HCT116 (cell line): ENCODE results near the gene PLEKHG5. TPM values are rescaled to one million over a fixed set of nuclear protein-coding genes. Genes with fewer than 3 reads are reported as not detected.

Source experiments
- ATAC-seq: fragments of 200-7000 bp; cut with Tn5 transposase; 2 replicates; pipeline ENCODE4 v1.9.1; 2020; ENCODE audit warnings: mild to moderate bottlenecking, moderate library complexity
- BruUV-seq: library from RNA; stranded (reverse); fragments of 400-500 nt; replicated peaks from 2 replicates; lab custom pipeline; 2021; lab: Mats Ljungman, UMichigan
- CTCF ChIA-PET: fragments of 300-600 bp; sonication (Branson Sonifier 250); formaldehyde crosslinking; loops from one replicate; lab custom pipeline; 2021; ENCODE audit warnings: antibody characterized with exemption; lab: Charles Lee
- POLR2A ChIA-PET: fragments of 300-600, 350-600 bp; sonication (Branson Sonifier 250); formaldehyde crosslinking; loops from one replicate; lab custom pipeline; 2021; ENCODE audit warnings: antibody characterized with exemption; lab: Charles Lee
- RAD21 ChIA-PET, 2 experiments: fragments of 300-600 bp; sonication (Branson Sonifier 250); formaldehyde crosslinking; loops; one replicate each; lab custom pipeline; 2023; ENCODE audit warnings: low total read pairs in 2 of 2; ENCODE audit not compliant: uncharacterized antibody in 2 of 2, unreplicated experiment in 2 of 2, low non-redundant PET in 1 of 2; lab: Charles Lee
- DNase-seq: peaks from one replicate; pipeline ENCODE4 v3.0.0-alpha.2; 2010; ENCODE audit warnings: low read depth, low spot score
- H2AFZ ChIP-seq: fragments of 200-600 bp; shearing (Covaris generic), sonication (generic); 2 replicates; pipeline ENCODE4 v1.6.1; 2017; ENCODE audit warnings: low read depth, mixed run types, mixed read lengths, antibody characterized with exemption, low read length; ENCODE audit not compliant: poor library complexity, severe bottlenecking
- H3K27ac ChIP-seq: 2 replicates; pipeline ENCODE4 v1.5.1; 2012; ENCODE audit warnings: low read depth, low read length
- H3K27me3 ChIP-seq: fragments of 200-600 bp; sonication (generic); 2 replicates; pipeline ENCODE4 v1.6.1; 2016; ENCODE audit warnings: mixed run types, low read length, mixed read lengths; ENCODE audit not compliant: insufficient read depth
- H3K36me3 ChIP-seq, 2 experiments: fragments of 200-500 bp in 1 of 2; fragments of 200-600 bp in 1 of 2; sonication (Bioruptor generic) in 1 of 2; sonication (generic) in 1 of 2; 2 replicates each; pipeline versions ENCODE4 v1.5.1 to v1.6.1; 2014 to 2016; ENCODE audit warnings: low read length in 2 of 2, inconsistent platforms in 1 of 2, mixed read lengths in 1 of 2, mixed run types in 1 of 2; ENCODE audit not compliant: insufficient read depth in 2 of 2, control insufficient read depth in 1 of 2
- H3K4me1 ChIP-seq, 2 experiments: fragments of 200-600 bp in 1 of 2; sonication (generic) in 1 of 2; 2 replicates each; pipeline versions ENCODE4 v1.5.1 to v1.6.1; 2012 to 2017; ENCODE audit warnings: low read length in 2 of 2, inconsistent platforms in 1 of 2, mild to moderate bottlenecking in 1 of 2, mixed read lengths in 1 of 2, mixed run types in 1 of 2, moderate library complexity in 1 of 2; ENCODE audit not compliant: insufficient read depth in 2 of 2, control insufficient read depth in 1 of 2
- H3K4me2 ChIP-seq: fragments of 200-600 bp; sonication (generic); 2 replicates; pipeline ENCODE4 v1.6.1; 2017; ENCODE audit warnings: mixed run types, low read length, mixed read lengths
- H3K4me3 ChIP-seq, 2 experiments: fragments of 200-600 bp in 1 of 2; sonication (generic) in 1 of 2; replicated peaks in 1 of 2; 2 replicates each; pipeline ENCODE4 v1.5.1; 2011 to 2016; ENCODE audit warnings: low read length in 2 of 2, control low read depth in 1 of 2, low read depth in 1 of 2, mild to moderate bottlenecking in 1 of 2, mixed read lengths in 1 of 2, mixed run types in 1 of 2
- H3K79me2 ChIP-seq: fragments of 200-600 bp; sonication (generic); 2 replicates; pipeline ENCODE4 v1.6.1; 2017; ENCODE audit warnings: mild to moderate bottlenecking, mixed run types, low read length, moderate library complexity, mixed read lengths; ENCODE audit not compliant: insufficient read depth
- H3K9ac ChIP-seq: fragments of 200-600 bp; sonication (generic); 2 replicates; pipeline ENCODE4 v1.6.1; 2016; ENCODE audit warnings: low read length, mixed read lengths
- H3K9me2 ChIP-seq: fragments of 200-600 bp; sonication (generic), shearing (Covaris generic); 2 replicates; pipeline ENCODE4 v1.6.1; 2017; ENCODE audit warnings: mixed run types, mild to moderate bottlenecking, moderate library complexity; ENCODE audit not compliant: insufficient read depth
- H3K9me3 ChIP-seq, 2 experiments: fragments of 200-500 bp in 1 of 2; fragments of 200-600 bp in 1 of 2; sonication (Bioruptor generic) in 1 of 2; sonication (generic) in 1 of 2; 2 replicates each; pipeline ENCODE4 v1.6.1; 2014 to 2017; ENCODE audit warnings: low read length in 2 of 2, mixed read lengths in 2 of 2, inconsistent platforms in 1 of 2, low read depth in 1 of 2, mild to moderate bottlenecking in 1 of 2, mixed run types in 1 of 2, moderate library complexity in 1 of 2; ENCODE audit not compliant: control insufficient read depth in 1 of 2, insufficient read depth in 1 of 2
- H4K20me1 ChIP-seq: fragments of 200-600 bp; sonication (generic), shearing (Covaris generic); 2 replicates; pipeline ENCODE4 v1.6.1; 2017; ENCODE audit warnings: mixed run types, mild to moderate bottlenecking, moderate library complexity; ENCODE audit not compliant: insufficient read depth
- ATF3 ChIP-seq: IDR thresholded peaks from 2 replicates; pipeline ENCODE4 v1.6.1; 2012
- CEBPB ChIP-seq: IDR thresholded peaks from 2 replicates; pipeline ENCODE4 v1.6.1; 2012; ENCODE audit warnings: low read depth
- CTCF ChIP-seq, 3 experiments: fragments of 200-600 bp in 1 of 3; sonication (generic) in 1 of 3; IDR thresholded peaks in 2 of 3; conservative IDR thresholded peaks in 1 of 3; 2 replicates each; pipeline ENCODE4 v1.5.1; 2012 to 2017; ENCODE audit warnings: low read depth in 2 of 3, low read length in 2 of 3, antibody characterized with exemption in 1 of 3, borderline replicate concordance in 1 of 3, control low read depth in 1 of 3, mild to moderate bottlenecking in 1 of 3, mixed read lengths in 1 of 3, mixed run types in 1 of 3, moderate library complexity in 1 of 3; ENCODE audit not compliant: insufficient read depth in 1 of 3
- EGR1 ChIP-seq: IDR thresholded peaks from 2 replicates; pipeline ENCODE4 v1.6.1; 2012; ENCODE audit warnings: low read depth
- ELF1 ChIP-seq: IDR thresholded peaks from 2 replicates; pipeline ENCODE4 v1.6.1; 2012; ENCODE audit warnings: low read depth, borderline replicate concordance
- EZH2 ChIP-seq: fragments of 200-600 bp; sonication (generic); IDR thresholded peaks from 2 replicates; pipeline ENCODE4 v1.6.1; 2017; ENCODE audit warnings: antibody characterized with exemption, mixed run types
- EZH2phosphoT487 ChIP-seq: fragments of 200-600 bp; IDR thresholded peaks from 2 replicates; pipeline ENCODE4 v1.6.1; 2018; ENCODE audit warnings: antibody characterized with exemption, borderline replicate concordance
- FOSL1 ChIP-seq: IDR thresholded peaks from 2 replicates; pipeline ENCODE4 v1.6.1; 2012; ENCODE audit warnings: low read depth
- JUND ChIP-seq: IDR thresholded peaks from 2 replicates; pipeline ENCODE4 v1.6.1; 2012
- POLR2A ChIP-seq: IDR thresholded peaks from 2 replicates; pipeline ENCODE4 v1.7.0; 2011; ENCODE audit warnings: borderline replicate concordance; ENCODE audit not compliant: insufficient read depth, insufficient read length; ENCODE audit errors: extremely low read depth
- POLR2AphosphoS5 ChIP-seq: IDR thresholded peaks from 2 replicates; pipeline ENCODE4 v1.6.1; 2011; ENCODE audit warnings: mild to moderate bottlenecking, low read depth, low read length, moderate library complexity
- RAD21 ChIP-seq: IDR thresholded peaks from 2 replicates; pipeline ENCODE4 v1.6.1; 2012; ENCODE audit warnings: low read depth, mild to moderate bottlenecking
- REST ChIP-seq: IDR thresholded peaks from 2 replicates; pipeline ENCODE4 v1.6.1; 2012; ENCODE audit warnings: low read depth
- SIN3A ChIP-seq: IDR thresholded peaks from 2 replicates; pipeline ENCODE4 v1.6.1; 2012; ENCODE audit warnings: low read depth
- SRF ChIP-seq: IDR thresholded peaks from 2 replicates; pipeline ENCODE4 v1.6.1; 2012; ENCODE audit warnings: low read depth
- TCF7L2 ChIP-seq: IDR thresholded peaks from 2 replicates; pipeline ENCODE4 v1.7.0; 2011; ENCODE audit warnings: borderline replicate concordance, inconsistent platforms; ENCODE audit not compliant: insufficient read depth, insufficient read length; ENCODE audit errors: extremely low read depth
- YY1 ChIP-seq: IDR thresholded peaks from 2 replicates; pipeline ENCODE4 v1.6.1; 2011; ENCODE audit warnings: low read length, low read depth, moderate library complexity, mild to moderate bottlenecking; ENCODE audit not compliant: insufficient replicate concordance; ENCODE audit errors: extremely low read depth
- ZBTB33 ChIP-seq: IDR thresholded peaks from 2 replicates; pipeline ENCODE4 v1.6.1; 2011; ENCODE audit warnings: mild to moderate bottlenecking, low read length, moderate library complexity; ENCODE audit not compliant: insufficient replicate concordance; ENCODE audit errors: extremely low read depth
- ZFX ChIP-seq: fragments of 450-650 bp; IDR thresholded peaks from 2 replicates; pipeline ENCODE4 v1.6.1; 2017
- ZNF274 ChIP-seq: fragments of 200-500 bp; sonication (Bioruptor generic); IDR thresholded peaks from 2 replicates; pipeline ENCODE4 v1.6.1; 2014; ENCODE audit warnings: mild to moderate bottlenecking, low read depth, low read length, inconsistent platforms
- intact Hi-C: fragments of 100-400 bp; cut with micrococcal nuclease; formaldehyde crosslinking; loops from 2 replicates; pipeline ENCODE4 v1.10.0; 2022
- total RNA-seq: library from RNA; stranded (reverse); gene quantifications from one replicate; pipeline ENCODE4 v1.2.1, GENCODE V29; 2021; ENCODE audit not compliant: unreplicated experiment

PLEKHG5 gene
- total RNA-seq, 1 experiment from 2014 or later = 33.0 TPM

GRCh38 chr1:6450943-6451373 lies 40.5 kb downstream of the PLEKHG5 start:
- ATAC-seq = no peak
- peaks cover 14 to 46% of the 10 kb centered on the region in 2 experiments for H3K4me1 ChIP-seq
- CTCF ChIA-PET = no interaction called here
- no peaks in the 10 kb centered on the region for H3K27me3 ChIP-seq
- POLR2A ChIA-PET = no interaction called here
- no peak overlapping the region for H2AFZ ChIP-seq
- intact Hi-C loops = no loop called here
- RAD21 ChIA-PET = interaction anchor here in 1 of 2 experiments (0.7 kb wide), 1 partner anchor 21 kb away, joined by 5 read pairs; no protein-coding TSS in a partner anchor
- H4K20me1 ChIP-seq = no peaks in the 10 kb centered on the region
- no peaks in the 10 kb centered on the region for H3K79me2 ChIP-seq
- no peaks in the 10 kb centered on the region for H3K9me3 ChIP-seq
- TF ChIP-seq RAD21 = no peak
- no peak for TF ChIP-seq CTCF (IDR thresholded peaks at IDR 0.05 in 2 of 3, conservative IDR thresholded peaks at IDR 0.05 in 1 of 3; ENCODE audit: borderline replicate concordance in 1 of 3, insufficient read depth in 1 of 3, low read depth in 2 of 3, low read length in 2 of 3)
- no peak for TF ChIP-seq EZH2phosphoT487
- TF ChIP-seq EZH2 = no peak
- no peak for TF ChIP-seq SIN3A
- no peak for TF ChIP-seq ZNF274
- TF ChIP-seq ZFX = no peak
- no peak for TF ChIP-seq EGR1
- TF ChIP-seq ZBTB33 = no peak
- TF ChIP-seq JUND = no peak
- no peak for TF ChIP-seq TCF7L2
- no peak for TF ChIP-seq ATF3
- TF ChIP-seq YY1 = no peak
- no peak for TF ChIP-seq REST
- TF ChIP-seq POLR2A = no peak
- TF ChIP-seq ELF1 = no peak
- no peak for TF ChIP-seq FOSL1
- TF ChIP-seq CEBPB = no peak
- no peak for TF ChIP-seq SRF
- no peak for TF ChIP-seq POLR2AphosphoS5
- 0 out of 4 replicates have a peak, but pooled peaks cover 0 to 2% of the 10 kb centered on the region in 2 experiments for H3K36me3 ChIP-seq
- H3K9me2 ChIP-seq = no peaks in the 10 kb centered on the region
- H3K27ac ChIP-seq = no peak overlapping the region
- no peak overlapping the region for H3K4me3 ChIP-seq
- BruUV-seq = no TSS peak
- H3K9ac ChIP-seq = no peak overlapping the region
- DNase-seq = no peak
- H3K4me2 ChIP-seq = no peak overlapping the region
